GM19324 (cell line): ENCODE measurements around the gene EPB41L4B.
A peak's percentile ranks its signal among the peaks of the same experiment; 100 is the strongest.

Source experiments
- ATAC-seq: cut with Tn5 transposase; IDR thresholded peaks from one replicate; pipeline ENCODE4 v1.9.1; 2021; ENCODE audit warnings: mild to moderate bottlenecking, moderate library complexity; ENCODE audit not compliant: unreplicated experiment, low FRiP score

Gene EPB41L4B

DNA sequence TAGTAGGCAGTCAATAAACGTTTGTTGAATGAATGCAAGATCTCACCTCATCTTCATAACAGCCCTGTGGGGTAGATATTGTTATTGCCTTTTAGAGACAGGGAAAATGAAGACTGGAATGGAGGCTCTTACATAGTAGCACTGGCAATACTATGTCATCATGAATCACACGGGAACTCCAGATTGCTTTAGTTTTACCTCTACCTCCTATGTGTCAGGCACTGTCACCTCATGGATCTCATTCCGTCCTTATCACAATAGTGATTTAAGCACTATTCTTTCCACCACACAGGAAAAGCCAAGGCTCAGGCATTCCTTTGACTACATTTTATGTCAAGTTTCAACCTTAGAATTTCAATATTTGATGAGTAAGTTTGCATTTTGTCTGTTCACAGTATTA is 2.9 kb upstream of the EPB41L4B start:
- no peak for ATAC-seq

DNA sequence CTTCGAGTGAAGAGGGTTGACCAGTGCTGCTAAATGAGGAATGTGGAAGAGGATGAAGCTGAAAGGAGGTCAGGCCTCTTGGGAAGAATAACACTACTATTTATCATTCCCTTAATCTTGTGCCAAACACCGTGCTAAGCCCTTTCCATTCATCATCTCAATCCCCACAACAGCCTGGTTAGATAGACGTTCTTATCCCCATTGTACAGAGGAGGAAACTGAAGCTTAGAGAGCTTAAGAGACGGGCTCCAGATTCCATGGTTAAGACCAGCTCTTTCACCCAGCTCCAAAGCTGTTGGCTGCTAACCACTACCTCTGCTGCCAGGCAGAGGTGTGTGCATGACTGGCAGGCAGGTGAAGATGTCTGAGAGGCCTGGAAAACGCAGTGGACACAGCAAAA is 868 bp upstream of the EPB41L4B start:
- ATAC-seq, result no peak

DNA sequence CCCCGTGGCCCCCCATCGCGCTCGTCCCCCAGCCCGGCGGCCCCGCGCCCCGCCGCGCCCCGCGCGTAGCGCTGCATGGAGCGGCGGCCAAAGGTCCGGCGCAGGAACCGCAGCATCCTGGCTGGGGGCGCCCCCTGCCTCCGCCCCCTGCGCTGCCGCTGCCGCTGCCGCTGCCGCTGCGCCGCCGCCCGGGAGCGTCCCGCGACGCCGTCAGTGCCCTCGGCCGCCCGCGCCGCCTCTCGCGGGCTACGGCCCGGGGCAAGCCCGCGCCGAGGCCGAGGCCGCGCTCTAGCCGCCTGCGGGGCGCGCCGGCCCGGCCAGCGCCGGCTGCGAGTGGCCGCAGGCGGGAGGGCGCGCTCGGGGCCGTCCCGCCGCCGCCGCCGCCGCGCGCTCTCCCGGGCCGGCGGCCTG is 523 bp downstream of the EPB41L4B start:
- peak; percentile 27 for ATAC-seq

DNA sequence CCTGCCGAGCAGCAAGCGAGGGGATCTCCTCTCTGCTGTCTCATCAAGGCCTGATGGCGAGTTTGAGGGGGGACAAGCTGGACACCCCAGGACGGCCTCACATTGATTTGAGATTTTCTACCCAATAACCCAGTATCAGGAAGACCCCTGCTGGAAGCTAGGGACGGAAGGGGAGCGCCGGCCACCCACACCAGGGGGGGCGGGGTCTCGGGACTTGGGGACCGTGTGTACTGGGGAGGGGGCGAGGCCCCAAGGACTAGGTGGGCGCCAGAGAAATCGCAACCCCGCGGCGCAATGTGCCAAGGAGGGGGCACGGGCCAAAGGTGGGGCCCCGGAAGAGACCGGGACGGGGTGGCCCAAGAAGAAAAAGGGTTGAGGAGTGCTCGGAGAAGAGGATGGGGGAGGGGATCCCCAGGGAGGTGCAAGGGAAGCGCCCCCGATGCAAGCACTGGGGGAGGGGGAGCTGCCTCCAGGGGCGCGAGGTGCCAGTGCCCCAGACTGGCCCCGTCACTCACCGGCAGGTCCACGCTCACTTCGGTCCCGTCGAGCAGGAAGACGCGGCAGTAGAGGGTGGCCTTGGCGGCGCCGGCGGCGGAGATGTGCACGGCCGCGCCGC is 1.1 kb downstream of the EPB41L4B start:
- ATAC-seq, result no peak

DNA sequence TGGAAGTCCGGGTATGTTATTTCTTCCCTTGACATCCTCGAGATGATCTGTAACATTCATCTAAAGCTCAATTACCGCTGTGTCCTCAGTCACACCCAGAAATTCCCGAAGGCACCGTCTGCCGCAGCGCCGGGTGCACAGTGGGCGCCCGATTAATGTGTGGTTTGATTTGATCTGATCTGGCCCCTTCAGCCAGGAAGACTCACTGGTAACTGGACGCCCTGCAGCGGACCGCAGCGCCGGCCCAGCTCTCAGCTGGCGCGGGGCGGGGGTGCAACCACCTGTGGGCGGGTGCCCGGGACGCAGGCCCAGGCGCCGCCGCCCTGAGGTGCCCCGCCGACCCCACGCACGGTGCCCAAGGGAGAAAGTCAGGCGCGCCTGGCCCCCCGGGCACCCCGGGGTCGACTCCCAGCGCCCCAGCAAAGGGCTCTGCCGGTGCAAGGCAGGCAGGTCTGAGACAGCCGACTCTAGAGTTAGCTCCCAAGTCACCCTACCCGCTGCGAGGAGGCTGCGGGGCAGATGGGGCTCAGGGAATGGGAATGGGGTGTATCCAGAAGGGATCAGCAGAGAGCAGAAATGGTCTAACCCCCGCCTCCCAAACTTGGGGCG is 1.7 kb downstream of the EPB41L4B start:
- no peak for ATAC-seq

DNA sequence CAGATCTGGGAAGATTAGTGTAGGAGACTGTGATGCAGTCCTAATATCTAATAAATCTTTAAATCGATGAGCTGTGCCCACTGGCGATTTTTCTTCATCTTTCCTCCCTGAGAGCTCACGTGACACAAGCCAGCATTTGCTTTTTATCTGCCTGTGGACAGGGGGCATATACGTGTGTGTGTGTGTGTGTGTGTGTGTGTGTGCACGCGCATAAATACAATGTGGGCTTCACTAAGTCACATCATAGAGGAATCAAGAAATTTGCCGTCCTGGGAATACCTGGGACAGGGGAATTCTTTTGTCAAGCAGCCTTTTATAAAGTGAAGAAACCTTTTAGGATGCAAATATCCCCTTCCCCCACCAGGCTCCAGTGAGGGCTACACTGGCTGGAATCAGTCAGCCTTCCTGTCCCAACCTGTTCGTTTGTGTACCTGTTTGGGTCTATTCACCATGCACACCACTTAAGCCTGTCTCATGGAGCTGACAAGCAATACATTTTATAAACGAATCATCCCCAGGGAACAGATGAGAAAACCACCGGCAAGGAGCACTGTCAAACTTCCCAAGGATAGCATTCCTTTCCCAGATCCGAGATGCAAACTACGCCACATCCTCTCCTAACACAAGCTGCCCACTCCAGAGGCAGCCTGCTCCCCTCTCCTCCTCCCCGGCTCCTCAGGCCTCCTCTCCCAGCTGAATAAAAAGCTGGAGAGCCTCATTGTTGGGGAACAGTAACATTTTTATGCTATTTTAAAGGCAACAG is 2.7 kb downstream of the EPB41L4B start:
- no peak for ATAC-seq

DNA sequence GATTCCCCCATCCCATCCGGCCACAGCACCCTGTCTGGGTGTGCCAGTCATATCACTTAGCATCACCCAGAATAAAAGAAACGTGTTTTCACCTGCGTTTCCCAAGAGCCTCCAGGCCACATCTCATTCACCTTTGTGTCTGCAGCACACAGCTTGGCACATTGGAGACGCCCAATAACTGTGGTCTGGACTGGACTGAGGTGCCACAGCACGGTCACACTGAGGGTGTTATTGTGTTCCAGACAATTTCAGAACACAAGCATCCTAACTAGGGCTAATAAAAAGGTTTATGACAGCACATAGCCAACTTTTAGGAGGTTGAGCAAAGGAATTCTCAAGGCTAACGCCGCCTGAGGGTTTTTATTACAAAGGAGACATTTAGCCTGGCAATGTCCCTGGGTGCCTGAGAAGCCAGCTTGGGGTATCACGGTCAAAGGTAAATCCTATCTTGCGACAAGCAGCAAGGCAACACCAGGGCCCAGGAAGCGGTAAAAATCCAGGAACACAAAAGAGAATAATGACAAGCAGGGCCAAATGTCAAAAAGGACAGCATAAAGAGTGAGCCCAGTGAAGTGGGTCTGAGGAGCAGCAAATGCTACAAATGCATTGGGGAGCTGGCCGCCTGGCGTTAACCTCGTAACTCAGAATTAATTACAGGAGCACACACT is 3.4 kb downstream of the EPB41L4B start:
- no peak for ATAC-seq

DNA sequence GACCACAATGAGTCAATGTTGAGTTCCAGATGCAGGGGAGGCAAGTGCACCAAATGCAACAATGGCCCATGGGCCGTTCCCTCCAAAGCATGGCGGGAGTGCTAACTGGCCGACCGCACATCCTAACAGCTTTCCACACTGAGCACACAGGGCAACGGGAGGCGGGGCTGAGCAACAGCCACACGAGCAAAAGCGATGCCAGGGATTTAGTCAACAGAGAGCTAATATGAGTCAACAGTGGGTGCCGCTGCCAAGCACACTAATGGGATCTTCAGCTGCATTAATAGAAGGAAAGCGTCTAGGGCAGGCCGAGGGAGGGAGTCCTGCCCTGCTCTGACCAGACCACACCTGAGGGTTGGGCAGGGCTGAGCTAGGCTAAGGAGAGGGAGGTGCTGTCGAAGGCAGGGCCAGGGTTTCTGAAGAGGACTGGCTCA is 4.6 kb downstream of the EPB41L4B start:
- ATAC-seq, result no peak

DNA sequence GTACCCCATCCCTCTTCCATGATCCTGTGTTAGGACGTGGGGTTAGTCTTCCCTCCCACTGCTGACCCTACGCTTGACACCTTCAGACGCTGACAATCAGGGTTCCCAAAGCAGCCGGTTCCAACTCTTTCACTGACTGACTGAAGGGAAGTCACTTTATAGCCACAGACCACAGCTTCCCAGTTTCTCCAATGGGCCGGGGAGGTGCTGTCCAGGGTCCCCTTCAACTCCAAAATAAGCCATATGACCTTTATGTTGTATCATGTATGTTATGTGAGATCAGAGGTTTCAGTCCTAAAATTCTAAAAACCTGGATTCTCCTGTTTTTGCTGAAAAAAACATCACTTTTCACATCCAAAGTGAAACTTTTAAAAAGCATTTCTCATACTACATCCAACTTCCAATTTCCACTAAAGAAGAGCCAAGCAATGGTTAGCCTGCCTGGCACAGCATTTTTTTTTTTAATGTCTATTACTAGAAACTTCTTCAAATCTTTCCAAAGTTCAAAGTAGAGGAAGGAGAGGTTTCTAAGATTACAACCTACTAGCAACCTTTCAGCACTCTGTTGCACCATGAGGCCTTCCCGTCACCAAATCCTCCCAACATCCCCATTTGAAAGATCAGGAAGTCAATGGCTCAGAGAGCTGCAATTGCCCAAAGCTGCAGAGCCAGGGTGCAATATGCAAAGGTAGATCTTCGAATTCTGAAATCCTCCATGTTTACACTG is 5.2 kb downstream of the EPB41L4B start:
- no peak for ATAC-seq

DNA sequence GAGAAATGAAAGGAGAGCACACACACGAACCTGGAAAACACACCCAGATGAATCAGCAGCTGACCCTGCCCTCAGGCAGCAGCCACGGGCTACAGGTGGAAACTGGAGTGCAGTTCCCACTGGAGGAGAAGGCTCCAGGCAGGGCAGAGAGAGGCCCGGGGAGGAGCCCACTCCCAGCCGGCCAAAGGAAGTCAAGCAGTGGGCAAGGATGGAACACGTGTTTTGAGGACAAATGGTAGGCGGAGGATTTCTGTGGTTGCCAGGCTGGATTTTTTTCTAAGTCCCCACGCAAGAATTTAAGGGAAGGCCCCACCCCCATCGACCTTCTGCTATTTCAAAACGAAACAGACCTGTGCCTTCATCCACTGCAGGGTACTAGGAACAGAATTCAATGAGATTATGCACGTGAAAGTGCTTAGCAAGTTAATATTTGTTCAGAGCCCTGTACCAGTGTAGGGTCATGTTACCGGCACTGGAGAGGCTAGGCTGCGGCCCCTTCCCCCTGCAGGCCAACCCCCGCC is 6.8 kb downstream of the EPB41L4B start:
- no peak for ATAC-seq

DNA sequence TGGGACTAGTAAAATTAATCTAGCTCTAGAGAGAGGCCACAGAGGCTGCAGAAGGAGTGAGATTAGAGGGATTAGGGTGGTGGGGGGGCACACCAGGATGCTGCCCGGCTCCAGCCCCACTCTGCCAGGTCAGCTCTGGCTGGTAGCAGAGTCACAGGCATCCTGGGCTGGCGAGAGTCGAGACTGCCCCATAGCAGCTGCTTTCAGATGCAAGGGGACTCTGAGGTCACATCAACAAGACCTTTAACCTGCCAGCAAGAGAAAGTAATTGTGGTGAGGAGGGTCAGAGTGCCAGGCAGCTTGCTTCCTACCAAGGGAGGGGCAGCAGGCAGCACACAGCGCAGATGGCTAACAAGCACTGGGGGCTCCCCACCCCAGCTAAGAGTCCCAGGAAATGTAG is 7.5 kb downstream of the EPB41L4B start:
- no peak for ATAC-seq

DNA sequence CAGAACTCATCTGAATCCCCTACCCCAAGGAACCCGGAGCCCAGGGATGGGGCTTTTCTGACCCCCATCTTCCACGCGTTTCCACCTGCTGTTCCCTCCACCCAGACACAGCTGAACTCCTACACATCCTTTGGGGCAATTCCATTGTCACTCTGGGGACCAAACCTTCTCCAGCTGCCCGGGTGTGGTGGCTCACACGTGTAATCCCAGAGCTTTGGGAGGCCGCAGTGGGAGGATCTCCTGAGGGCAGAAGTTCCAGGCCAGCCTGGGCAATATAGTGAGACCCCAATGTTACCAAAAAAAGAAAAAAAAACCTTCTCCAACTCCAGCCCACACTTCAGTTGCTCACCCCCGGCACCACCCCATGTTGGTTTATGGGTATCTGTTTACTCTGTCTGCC is 8.1 kb downstream of the EPB41L4B start:
- no peak for ATAC-seq

DNA sequence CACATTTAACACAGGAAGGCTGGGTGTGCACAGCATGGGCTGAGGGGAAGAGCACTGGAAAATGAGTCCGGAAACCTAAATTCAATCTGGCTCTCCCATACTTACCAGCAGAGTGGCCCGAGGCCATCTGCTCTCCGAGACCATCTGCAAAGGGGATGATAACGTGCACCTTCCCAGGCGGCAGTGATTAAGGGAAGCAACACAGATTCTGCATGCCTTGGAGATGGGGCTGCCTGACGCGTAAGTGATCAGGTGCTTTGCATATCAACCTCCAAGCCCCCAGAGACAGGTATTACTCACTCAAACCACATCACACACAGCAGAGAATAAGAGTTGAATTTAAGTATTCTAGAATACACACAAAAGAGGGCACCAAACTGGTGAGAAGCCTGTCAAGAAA is 9.1 kb downstream of the EPB41L4B start:
- ATAC-seq, result no peak

DNA sequence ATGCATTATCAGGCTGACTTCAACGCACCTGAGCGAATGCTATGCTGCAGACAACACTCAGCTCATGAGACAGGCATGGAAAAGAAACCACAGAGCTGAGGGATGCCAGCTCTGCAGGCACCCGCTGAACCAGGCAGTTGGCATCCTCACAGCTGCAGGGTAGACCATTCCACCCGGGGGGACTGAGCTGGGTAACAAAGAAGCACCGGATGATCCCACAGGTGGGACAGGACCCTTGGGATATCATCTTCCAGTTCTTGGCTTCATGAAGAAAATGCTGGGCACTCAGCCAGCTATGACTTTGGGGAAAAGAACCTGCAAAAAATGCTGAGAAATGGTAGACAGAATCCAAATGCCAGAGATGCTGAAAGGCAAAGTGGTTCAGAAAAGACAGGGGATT is 9.6 kb downstream of the EPB41L4B start:
- ATAC-seq, result no peak

DNA sequence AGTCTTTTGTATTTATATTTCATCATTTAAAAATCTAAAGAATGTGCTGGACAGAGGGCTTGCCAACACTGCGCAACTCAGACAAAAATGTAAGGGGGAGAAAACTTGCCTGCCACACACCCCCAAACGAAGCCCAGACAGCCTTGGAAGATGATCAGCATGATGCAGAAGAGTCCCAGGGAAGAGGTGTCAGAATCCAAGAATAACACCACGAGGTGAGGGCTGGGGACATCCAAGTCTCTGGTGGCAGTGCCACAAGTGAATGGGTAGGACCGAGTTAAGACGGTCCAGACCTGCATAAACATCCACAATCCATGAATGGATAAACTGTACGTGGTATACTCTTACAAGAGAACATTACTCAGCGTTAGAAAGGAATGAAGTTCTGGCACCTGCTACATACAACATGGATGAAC is 10.4 kb downstream of the EPB41L4B start:
- ATAC-seq, result no peak

DNA sequence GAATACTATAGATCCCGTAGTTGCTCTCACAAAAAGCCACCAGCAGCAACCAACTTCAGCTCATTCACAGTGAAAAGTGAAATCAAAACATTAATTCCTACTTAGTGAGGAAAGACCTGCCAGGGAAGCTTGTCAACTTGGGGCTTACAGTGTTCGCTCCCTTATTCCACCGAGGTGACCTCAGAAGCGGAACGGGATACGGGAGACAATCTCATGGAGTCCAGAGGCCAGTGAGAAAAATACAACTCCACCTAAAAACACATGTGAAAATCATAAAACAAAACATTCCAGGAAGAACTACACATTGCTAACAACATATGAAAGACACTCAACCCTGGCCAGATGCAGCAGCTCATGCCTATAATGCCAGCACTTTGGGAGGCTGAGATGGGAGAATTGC is 11.6 kb downstream of the EPB41L4B start:
- ATAC-seq, result no peak

DNA sequence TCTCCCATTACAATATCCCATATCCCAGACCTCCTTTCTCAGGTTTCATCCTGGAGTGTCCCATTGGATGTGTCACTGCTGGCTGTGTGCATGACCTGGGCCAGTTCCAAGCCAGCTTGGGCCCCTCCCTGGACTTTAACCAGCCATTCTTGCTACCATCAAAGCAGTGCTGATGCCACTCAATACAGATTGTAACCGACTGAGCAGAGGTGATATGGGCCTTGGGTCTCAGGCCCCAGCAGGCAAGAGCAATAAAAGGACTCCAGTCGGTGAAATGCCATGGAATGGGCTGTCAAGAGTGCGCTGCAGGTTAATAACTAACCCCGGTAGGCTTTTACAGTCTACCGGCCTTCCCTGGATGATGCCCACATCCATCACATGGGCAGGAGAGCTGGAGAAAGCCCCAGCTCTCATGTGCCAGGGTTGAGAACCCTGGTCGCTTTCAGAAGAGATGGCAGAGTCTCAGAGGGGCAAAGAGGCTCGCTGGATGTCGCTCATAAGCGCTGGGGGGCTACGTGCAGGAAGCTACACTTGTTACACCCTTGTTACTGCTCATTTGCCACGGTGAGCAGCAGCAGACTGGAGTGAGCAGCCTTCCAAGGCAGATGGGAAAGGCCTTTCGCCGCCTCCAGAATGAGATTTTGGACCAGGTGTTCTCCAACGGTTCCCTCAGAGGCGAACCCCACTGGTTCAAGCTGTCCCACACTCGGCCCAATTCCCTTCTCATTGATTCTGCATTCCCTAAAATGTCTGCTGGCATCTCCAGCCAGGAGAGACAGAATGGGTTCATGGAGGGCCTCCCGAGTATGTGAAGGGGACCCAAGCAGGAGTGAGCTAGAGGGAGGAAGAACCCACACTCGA is 13.2 kb downstream of the EPB41L4B start:
- ATAC-seq, result no peak

DNA sequence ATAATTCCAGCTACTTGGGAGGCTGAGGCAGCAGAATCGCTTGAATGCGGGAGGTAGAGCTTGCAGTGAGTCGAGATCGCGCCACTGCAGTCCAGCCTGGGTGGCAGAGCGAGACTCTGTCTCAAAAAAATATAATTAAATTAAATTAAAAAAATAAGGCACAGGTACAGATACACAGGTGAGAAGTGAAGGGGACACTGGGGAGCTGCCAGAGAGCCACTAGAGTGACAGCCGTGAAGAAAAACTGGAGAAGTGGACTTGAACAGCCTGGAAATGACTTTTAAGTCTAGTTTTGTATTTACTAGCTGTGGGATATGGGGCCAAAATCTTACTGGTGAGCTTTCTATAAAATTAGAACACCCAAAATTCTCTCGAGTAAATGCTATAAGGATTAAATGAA is 15.1 kb downstream of the EPB41L4B start:
- no peak for ATAC-seq

DNA sequence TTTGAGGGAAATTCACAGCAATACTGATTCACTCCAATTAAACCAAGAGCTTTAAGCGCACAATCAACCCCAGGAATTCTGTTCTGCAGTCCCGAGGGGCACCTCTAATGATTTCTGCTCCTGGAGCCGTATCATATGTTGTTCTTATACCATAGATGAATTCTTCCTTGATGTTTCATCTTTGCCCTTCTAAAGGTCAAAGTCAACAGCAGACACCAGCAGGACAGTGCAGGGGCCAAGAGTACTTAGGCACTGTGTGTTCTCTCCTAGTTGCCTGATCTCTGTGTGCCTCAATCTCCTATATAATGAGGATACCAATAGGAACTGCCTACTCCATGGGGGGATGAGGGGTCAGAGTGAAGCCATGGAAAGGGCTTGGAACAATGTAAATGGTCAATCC is 16.5 kb downstream of the EPB41L4B start:
- no peak for ATAC-seq

DNA sequence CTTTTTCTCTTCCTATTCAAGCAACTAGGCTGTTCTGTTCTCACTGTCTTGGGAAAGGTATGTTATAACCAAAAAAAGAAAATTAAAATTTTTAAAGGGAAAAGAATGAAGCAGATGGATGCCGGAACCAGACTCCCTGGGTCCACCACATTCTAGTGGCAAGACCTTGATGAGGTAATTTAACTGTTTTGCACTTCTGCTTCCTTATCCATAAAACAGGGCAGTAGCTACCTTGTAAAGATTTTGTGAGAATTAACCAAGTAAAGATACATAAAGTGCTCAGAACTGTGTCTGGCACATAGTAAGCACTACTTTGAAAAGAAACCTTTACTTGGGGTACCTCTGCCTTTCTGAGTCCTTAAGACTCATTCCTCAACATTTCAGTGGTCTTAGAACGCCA is 17.0 kb downstream of the EPB41L4B start:
- no peak for ATAC-seq
